Stimulated activated naive CD4-positive, alpha-beta T cell (primary cell): ENCODE measurements around the gene EGLN3.
"Not testable (repeated sequence)": the region's sequence is repeated elsewhere in the genome, so short reads cannot be mapped to it uniquely, and the experiment has no call there.

Experiments used
- DNase-seq, 6 experiments: peaks; one replicate each; lab custom pipeline; 2025; lab: John Stamatoyannopoulos, UW

EGLN3 gene

GRCh38 chr14:33934938-33935337 lies 15.9 kb downstream of the EGLN3 start:
- no peak for DNase-seq

- no peak for DNase-seq
Observed at GRCh38 chr14:33934043-33934750, 16.7 kb downstream of the EGLN3 start.

GRCh38 chr14:33933386-33933933 lies 17.4 kb downstream of the EGLN3 start:
- no peak for DNase-seq

- DNase-seq: no peak
Observed at GRCh38 chr14:33932576-33933345, 18.1 kb downstream of the EGLN3 start.

GRCh38 chr14:33932033-33932432 lies 18.8 kb downstream of the EGLN3 start:
- DNase-seq: no peak

GRCh38 chr14:33931461-33931860 lies 19.4 kb downstream of the EGLN3 start:
- DNase-seq: no peak

- no peak for DNase-seq
Observed at GRCh38 chr14:33930439-33930838, 20.4 kb downstream of the EGLN3 start.

GRCh38 chr14:33929799-33930408 lies 21.0 kb downstream of the EGLN3 start:
- DNase-seq: no peak

- no peak for DNase-seq
Observed at GRCh38 chr14:33928895-33929294, 22.0 kb downstream of the EGLN3 start.

- no peak for DNase-seq
Observed at GRCh38 chr14:33927944-33928343, 22.9 kb downstream of the EGLN3 start.

- not testable (repeated sequence) for DNase-seq
Observed at GRCh38 chr14:33926967-33927366, 23.9 kb downstream of the EGLN3 start.

- DNase-seq: no peak
Observed at GRCh38 chr14:33925946-33926345, 24.9 kb downstream of the EGLN3 start.

GRCh38 chr14:33925235-33925634 lies 25.6 kb downstream of the EGLN3 start:
- DNase-seq: no peak

- no peak for DNase-seq
Observed at GRCh38 chr14:33924566-33925100, 26.2 kb downstream of the EGLN3 start.

GRCh38 chr14:33922125-33922524 lies 28.7 kb downstream of the EGLN3 start:
- DNase-seq: no peak

- no peak for DNase-seq
Observed at GRCh38 chr14:33918256-33918655, 32.6 kb downstream of the EGLN3 start.

- no peak for DNase-seq
Observed at GRCh38 chr14:33917661-33918060, 33.2 kb downstream of the EGLN3 start.

GRCh38 chr14:33916663-33917565 lies 34.0 kb downstream of the EGLN3 start:
- no peak for DNase-seq

- DNase-seq: no peak
Observed at GRCh38 chr14:33915682-33916081, 35.2 kb downstream of the EGLN3 start.

- no peak for DNase-seq
Observed at GRCh38 chr14:33914676-33915516, 36.0 kb downstream of the EGLN3 start.

GRCh38 chr14:33911046-33911445 lies 39.8 kb downstream of the EGLN3 start:
- DNase-seq: no peak
